ENCODE results near the gene TAF4.

The TAF4 gene

DNA sequence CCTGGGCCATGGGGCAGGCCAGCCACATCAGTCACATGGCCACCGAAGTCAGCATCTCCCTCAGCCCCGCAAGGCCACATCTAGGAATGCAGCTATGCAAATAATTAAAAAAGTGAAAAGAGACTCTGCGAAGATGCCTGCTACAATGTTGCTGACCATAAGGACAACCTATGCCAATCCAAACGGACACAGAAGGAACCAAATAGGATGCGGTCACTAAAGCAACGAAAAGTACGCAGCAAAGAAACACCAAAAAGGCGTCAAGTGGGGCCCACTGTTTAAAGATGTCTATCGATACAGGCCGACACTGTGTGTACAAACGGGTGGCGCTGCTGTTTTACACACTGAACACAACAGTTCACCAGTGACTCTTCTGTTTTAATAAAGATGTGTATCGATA lies 56.4 kb downstream of the TAF4 start:
- peaks cover 94% of the 10 kb centered on the region for H3K36me3 ChIP-seq
- no peaks in the 10 kb centered on the region for H3K9me3 ChIP-seq
- TF ChIP-seq, protein P1, sequence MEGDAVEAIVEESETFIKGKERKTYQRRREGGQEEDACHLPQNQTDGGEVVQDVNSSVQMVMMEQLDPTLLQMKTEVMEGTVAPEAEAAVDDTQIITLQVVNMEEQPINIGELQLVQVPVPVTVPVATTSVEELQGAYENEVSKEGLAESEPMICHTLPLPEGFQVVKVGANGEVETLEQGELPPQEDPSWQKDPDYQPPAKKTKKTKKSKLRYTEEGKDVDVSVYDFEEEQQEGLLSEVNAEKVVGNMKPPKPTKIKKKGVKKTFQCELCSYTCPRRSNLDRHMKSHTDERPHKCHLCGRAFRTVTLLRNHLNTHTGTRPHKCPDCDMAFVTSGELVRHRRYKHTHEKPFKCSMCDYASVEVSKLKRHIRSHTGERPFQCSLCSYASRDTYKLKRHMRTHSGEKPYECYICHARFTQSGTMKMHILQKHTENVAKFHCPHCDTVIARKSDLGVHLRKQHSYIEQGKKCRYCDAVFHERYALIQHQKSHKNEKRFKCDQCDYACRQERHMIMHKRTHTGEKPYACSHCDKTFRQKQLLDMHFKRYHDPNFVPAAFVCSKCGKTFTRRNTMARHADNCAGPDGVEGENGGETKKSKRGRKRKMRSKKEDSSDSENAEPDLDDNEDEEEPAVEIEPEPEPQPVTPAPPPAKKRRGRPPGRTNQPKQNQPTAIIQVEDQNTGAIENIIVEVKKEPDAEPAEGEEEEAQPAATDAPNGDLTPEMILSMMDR (IDR thresholded peaks at IDR 0.05) = no peak
- no peaks in the 10 kb centered on the region for H3K4me1 ChIP-seq (ENCODE audit: control insufficient read depth in 1 of 2, insufficient read depth in 1 of 2, low read depth in 1 of 2, low read length in 1 of 2)
- no peak overlapping the region for H3K4me3 ChIP-seq (ENCODE audit: low read depth in 1 of 2, low read length in 1 of 2)
- no peak overlapping the region for H3K27ac ChIP-seq
- no peaks in the 10 kb centered on the region for H3K27me3 ChIP-seq

DNA sequence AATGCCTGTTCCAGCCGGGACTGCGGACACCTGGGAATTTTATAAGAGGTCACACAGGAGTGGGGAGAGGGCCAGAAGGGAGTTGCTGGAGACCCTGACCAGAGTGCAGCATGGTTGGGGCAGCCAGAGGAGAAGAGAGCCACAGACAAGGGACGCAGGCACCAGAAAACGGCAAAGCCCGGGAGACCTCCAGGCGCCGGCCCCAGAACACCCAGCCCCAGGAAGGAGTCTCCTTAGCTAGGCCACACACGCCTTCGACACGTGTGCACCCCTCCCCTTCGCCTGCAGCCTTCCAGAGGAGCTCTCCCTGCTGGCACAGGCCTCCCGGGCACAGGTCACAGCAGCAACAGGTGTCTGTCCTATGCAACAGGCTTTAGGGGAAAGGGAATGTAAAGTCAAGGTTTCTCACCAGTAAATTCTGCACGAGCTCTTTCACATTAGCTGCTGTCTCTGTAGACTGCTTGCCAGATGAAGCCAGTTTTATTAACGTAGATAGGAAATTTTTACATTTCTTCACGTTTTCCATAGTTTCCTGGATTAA lies 57.0 kb downstream of the TAF4 start:
- H3K36me3 ChIP-seq = peaks cover 93% of the 10 kb centered on the region
- H3K27me3 ChIP-seq = no peaks in the 10 kb centered on the region
- TF ChIP-seq, protein P1 (IDR thresholded peaks at IDR 0.05) = no peak
- H3K4me3 ChIP-seq (ENCODE audit: low read depth in 1 of 2, low read length in 1 of 2) = no peak overlapping the region
- no peaks in the 10 kb centered on the region for H3K9me3 ChIP-seq
- H3K4me1 ChIP-seq (ENCODE audit: control insufficient read depth in 1 of 2, insufficient read depth in 1 of 2, low read depth in 1 of 2, low read length in 1 of 2) = no peaks in the 10 kb centered on the region
- no peak overlapping the region for H3K27ac ChIP-seq

DNA sequence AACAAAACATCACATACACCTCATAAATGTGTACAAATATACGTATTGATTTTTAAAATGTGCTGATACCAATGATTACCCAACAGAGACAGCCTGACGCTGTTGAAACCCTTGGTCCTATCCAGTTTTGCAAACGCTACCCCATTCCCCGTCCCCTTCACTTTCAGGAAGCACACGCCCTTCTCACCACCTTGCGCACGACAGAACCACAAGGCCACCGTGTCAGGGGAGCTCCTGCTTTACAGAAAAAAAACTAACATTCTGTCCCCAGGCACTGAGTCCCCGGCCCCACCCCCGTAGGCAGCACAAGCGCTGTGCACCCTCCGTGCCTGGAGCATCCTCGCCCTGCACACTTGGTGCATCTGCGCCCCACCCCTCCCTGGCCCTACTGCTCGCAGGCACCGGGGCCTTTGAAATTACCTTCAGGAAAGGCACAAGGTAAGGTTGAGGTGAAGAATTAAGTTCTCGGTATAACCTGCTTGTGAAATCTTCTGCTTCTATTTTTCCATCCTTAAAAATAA lies 58.5 kb downstream of the TAF4 start:
- Histone ChIP-seq H3K27ac (no peak overlapping the region), H3K9me3 (no peaks in the 10 kb centered on the region), H3K27me3 (no peaks in the 10 kb centered on the region), H3K4me3 (ENCODE audit: low read depth in 1 of 2, low read length in 1 of 2) (no peak overlapping the region), H3K36me3 (peaks cover 93% of the 10 kb centered on the region), H3K4me1 (ENCODE audit: control insufficient read depth in 1 of 2, insufficient read depth in 1 of 2, low read depth in 1 of 2, low read length in 1 of 2) (no peaks in the 10 kb centered on the region)
- TF ChIP-seq, protein P1 (IDR thresholded peaks at IDR 0.05) = no peak

DNA sequence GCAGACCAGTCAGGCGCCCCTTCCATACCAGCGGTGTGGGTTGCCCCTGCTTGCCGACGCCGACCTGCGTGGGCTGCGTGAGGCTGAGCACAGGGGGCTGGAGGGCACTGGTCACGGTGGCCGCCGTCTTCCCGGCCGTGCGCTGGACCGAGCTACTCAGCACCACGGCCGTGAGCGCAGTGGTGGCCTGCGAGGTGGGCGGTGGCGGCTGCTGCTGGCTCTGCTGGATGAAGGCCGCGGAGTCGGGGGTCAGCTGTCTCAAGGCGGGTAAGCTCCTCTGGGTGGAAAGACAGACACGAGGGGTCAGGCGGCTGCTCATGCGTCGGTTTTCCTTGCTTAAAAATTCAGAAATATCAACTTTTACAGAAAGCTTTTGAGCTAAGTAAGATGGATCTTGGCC lies 59.2 kb downstream of the TAF4 start:
- Histone ChIP-seq H3K4me3 (ENCODE audit: low read depth in 1 of 2, low read length in 1 of 2) (no peak overlapping the region), H3K27me3 (no peaks in the 10 kb centered on the region), H3K27ac (no peak overlapping the region), H3K4me1 (ENCODE audit: control insufficient read depth in 1 of 2, insufficient read depth in 1 of 2, low read depth in 1 of 2, low read length in 1 of 2) (no peaks in the 10 kb centered on the region), H3K9me3 (no peaks in the 10 kb centered on the region), H3K36me3 (peaks cover 93% of the 10 kb centered on the region)
- TF ChIP-seq, protein P1 (IDR thresholded peaks at IDR 0.05) = no peak

DNA sequence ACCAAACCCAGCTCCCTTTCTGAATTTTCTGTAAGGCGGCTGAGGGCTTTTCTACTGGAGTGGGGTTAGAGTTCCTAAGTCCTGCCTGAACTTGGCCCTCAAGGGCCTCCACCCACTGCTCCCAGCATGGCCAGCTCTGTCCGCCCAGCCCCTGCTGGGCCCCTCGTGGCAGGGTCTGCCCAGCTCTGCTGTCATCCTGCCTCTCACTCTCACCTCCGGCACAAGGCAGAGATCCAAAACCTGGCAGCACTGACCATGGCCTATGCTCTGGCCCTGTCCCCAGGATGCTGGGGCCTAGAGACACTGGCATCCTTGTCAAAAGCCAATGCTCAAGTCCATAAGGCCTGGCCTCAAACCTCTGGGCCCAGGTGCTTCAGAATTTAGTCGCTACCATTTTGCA lies 61.1 kb downstream of the TAF4 start:
- TF ChIP-seq, protein P1 (IDR thresholded peaks at IDR 0.05) = no peak
- H3K27ac ChIP-seq = no peak overlapping the region
- no peaks in the 10 kb centered on the region for H3K4me1 ChIP-seq (ENCODE audit: control insufficient read depth in 1 of 2, insufficient read depth in 1 of 2, low read depth in 1 of 2, low read length in 1 of 2)
- H3K36me3 ChIP-seq = peaks cover 98% of the 10 kb centered on the region
- H3K27me3 ChIP-seq = no peaks in the 10 kb centered on the region
- H3K4me3 ChIP-seq (ENCODE audit: low read depth in 1 of 2, low read length in 1 of 2) = no peak overlapping the region
- no peaks in the 10 kb centered on the region for H3K9me3 ChIP-seq

Measured in neutrophil (primary cell).